Activated B cell treated with CpG ODN at 0.5 μM for 24 hours (primary cell): Measurements from ENCODE around the gene BUB3. TPM values are rescaled to one million over a fixed set of nuclear protein-coding genes. Genes with fewer than 3 reads are reported as not detected.
A peak's percentile ranks its signal among the peaks of the same experiment; 100 is the strongest.

Experiments
- ATAC-seq: fragments of 200-7000 bp; cut with Tn5 transposase; one replicate; pipeline ENCODE4 v1.10.0; 2021; ENCODE audit warnings: low read depth, mild to moderate bottlenecking, moderate library complexity
- CTCF ChIA-PET: fragments of 350-600 bp; sonication (Branson Sonifier 250); formaldehyde crosslinking; loops from one replicate; lab custom pipeline; 2021; ENCODE audit warnings: antibody characterized with exemption; lab: Charles Lee
- POLR2A ChIA-PET: fragments of 350-600 bp; sonication (Branson Sonifier 250); formaldehyde crosslinking; loops from one replicate; lab custom pipeline; 2021; ENCODE audit warnings: antibody characterized with exemption; lab: Charles Lee
- DNase-seq: peaks from one replicate; pipeline ENCODE4 v3.0.0; 2022
- H3K27ac Mint-ChIP-seq: one replicate; pipeline ENCODE4 v1.8.0; 2020; ENCODE audit warnings: mixed read lengths
- H3K27me3 Mint-ChIP-seq: one replicate; pipeline ENCODE4 v1.8.0; 2021; ENCODE audit warnings: mixed read lengths
- H3K36me3 Mint-ChIP-seq: one replicate; pipeline ENCODE4 v1.8.0; 2021; ENCODE audit warnings: low read depth, mixed read lengths
- H3K4me1 Mint-ChIP-seq: one replicate; pipeline ENCODE4 v1.8.0; 2021; ENCODE audit warnings: mixed read lengths
- H3K4me3 Mint-ChIP-seq: one replicate; pipeline ENCODE4 v1.8.0; 2020; ENCODE audit warnings: mild to moderate bottlenecking, mixed read lengths
- H3K9me3 Mint-ChIP-seq: one replicate; pipeline ENCODE4 v1.8.0; 2020; ENCODE audit warnings: mixed read lengths
- intact Hi-C: fragments of 100-400 bp; cut with micrococcal nuclease; formaldehyde crosslinking; loops from one replicate; pipeline ENCODE4 v1.15.1; 2024
- total RNA-seq: library from RNA; stranded (reverse); gene quantifications from 2 replicates; pipeline ENCODE4 v1.2.3, GENCODE V29; 2022
- TF ChIP-seq, protein P1 (sequence below): fragments of 200-600 bp; IDR thresholded peaks from one replicate; pipeline ENCODE4 v1.8.0; 2022; ENCODE audit warnings: antibody characterized with exemption, mild to moderate bottlenecking

The BUB3 gene, protein sequence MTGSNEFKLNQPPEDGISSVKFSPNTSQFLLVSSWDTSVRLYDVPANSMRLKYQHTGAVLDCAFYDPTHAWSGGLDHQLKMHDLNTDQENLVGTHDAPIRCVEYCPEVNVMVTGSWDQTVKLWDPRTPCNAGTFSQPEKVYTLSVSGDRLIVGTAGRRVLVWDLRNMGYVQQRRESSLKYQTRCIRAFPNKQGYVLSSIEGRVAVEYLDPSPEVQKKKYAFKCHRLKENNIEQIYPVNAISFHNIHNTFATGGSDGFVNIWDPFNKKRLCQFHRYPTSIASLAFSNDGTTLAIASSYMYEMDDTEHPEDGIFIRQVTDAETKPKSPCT
- 137 and 141 TPM in 2 replicates for total RNA-seq

DNA sequence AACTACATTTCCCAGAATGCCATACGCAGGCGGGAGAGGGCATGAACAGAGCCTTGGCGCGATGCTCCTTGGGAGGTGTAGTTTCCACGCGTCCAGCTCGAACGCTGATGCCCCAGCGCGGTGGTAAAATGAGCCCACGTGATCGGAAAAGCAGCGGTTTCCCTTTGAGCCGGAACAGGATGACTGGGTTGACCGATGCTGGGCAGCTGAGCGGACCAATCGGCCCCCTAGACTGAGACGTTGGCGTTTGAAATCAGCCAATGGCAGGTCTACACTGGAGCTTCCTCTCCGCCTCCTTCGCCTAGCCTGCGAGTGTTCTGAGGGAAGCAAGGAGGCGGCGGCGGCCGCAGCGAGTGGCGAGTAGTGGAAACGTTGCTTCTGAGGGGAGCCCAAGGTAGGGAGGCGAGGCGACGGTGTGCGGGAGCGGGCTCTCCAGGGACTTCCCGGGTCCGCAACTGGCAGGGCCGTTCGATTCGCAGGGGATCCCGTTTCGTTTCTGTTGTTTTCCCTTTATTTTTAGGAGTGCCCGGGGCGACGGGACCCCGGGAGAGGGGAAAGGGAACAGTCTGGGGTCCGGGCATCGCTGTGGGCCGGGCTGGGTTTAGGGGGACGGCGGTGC lies at the start of gene BUB3:
TSS of gene BUB3 (plus strand) at position 311 of the 619 bp plus-strand sequence. CDS start 516 bp downstream, outside the sequence.
- Mint-ChIP-seq H3K36me3 (peaks cover 47% of the 10 kb centered on the region), H3K27me3 (peaks cover 13% of the 10 kb centered on the region), H3K27ac (peak within 1 kb of the TSS; percentile 99), H3K4me3 (peak within 1 kb of the TSS; percentile 100), H3K4me1 (peaks cover 73% of the 10 kb centered on the region), H3K9me3 (no peaks in the 10 kb centered on the region)
- intact Hi-C loops: loop anchor here (1.0 to 5.0 kb wide), 12 partner anchors 87 to 1763 kb away; partner anchors contain the start of genes ABRAXAS2, C10orf88, FAM24B and IKZF5
- TF ChIP-seq, protein P1, sequence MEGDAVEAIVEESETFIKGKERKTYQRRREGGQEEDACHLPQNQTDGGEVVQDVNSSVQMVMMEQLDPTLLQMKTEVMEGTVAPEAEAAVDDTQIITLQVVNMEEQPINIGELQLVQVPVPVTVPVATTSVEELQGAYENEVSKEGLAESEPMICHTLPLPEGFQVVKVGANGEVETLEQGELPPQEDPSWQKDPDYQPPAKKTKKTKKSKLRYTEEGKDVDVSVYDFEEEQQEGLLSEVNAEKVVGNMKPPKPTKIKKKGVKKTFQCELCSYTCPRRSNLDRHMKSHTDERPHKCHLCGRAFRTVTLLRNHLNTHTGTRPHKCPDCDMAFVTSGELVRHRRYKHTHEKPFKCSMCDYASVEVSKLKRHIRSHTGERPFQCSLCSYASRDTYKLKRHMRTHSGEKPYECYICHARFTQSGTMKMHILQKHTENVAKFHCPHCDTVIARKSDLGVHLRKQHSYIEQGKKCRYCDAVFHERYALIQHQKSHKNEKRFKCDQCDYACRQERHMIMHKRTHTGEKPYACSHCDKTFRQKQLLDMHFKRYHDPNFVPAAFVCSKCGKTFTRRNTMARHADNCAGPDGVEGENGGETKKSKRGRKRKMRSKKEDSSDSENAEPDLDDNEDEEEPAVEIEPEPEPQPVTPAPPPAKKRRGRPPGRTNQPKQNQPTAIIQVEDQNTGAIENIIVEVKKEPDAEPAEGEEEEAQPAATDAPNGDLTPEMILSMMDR: no peak
- ATAC-seq (peak; percentile 91), DNase-seq (peak; percentile 80)
- ChIA-PET POLR2A (interaction anchor here (0.6 to 2.0 kb wide), 17 partner anchors 9 to 1307 kb away, joined by 3 to 18 read pairs (median 4); partner anchors contain the start of genes ACADSB, C10orf88, IKZF5 and LHPP), CTCF (interaction anchor here (0.9 to 2.2 kb wide), 4 partner anchors 9 to 148 kb away, joined by 3 to 7 read pairs (median 4); no protein-coding TSS in a partner anchor)

DNA sequence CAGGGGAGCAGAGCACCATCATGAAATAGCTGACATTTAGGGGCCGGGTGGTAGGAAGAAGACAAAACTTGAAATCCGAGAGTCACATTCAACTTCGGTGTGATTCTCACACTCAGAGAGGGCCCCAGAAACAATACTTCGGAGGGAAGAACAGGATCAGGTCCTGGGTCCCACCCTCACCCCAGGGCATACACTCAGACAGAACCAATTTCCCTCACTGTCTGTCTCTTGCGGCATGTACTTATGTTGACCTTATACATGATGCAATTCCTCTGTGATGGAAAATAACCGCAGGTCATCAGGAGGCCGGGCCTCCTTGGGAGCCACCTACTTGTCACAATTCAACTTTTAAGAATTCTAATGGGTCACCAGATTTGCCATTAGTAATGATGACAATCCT lies 44.7 kb upstream of the BUB3 start:
- H3K4me3 Mint-ChIP-seq: no peak overlapping the region
- no peaks in the 10 kb centered on the region for H3K36me3 Mint-ChIP-seq
- DNase-seq: no peak
- H3K27ac Mint-ChIP-seq: no peak overlapping the region
- POLR2A ChIA-PET: no interaction called here
- peaks cover 23% of the 10 kb centered on the region for H3K27me3 Mint-ChIP-seq
- TF ChIP-seq, protein P1: no peak
- H3K4me1 Mint-ChIP-seq: no peaks in the 10 kb centered on the region
- no peak for ATAC-seq
- intact Hi-C loops: no loop called here
- no peaks in the 10 kb centered on the region for H3K9me3 Mint-ChIP-seq
- CTCF ChIA-PET: no interaction called here

DNA sequence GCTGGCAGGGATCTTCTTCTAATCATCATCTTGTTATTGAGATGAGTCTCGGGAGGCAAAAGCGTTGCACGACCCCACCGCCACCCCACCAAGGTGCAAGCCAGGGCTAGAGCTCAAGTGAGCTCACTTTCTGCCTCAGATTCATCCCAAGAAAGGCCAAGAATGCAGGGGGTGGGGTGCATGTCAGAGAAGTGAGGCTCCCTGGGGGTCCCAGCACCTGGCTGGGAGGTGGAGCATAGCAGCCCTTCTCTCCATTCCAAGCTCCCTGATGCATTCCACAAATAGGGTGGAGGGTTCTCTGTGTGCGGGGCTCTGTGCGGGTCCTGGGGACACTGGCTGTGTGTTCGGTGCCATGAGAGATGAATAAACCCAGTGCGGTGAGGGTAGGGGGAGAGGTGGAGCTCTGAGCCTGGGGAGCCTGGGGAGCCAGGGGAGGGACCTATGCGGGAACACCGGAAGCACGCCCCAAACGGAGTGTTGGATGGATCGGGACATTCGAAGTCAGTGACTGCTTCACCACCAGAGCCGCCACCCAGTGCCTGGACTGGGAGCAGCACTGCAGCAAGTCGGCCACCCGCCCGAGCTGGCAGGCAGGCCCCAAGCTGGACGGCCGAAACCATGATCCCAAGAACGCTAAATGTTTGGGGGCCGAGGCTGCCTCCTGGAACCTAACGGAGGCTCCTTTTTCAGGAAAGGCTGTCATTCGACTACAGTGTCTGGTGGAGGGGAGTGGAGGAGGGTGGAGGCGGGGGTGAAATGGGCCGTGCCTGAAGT lies 36.4 kb upstream of the BUB3 start:
- ATAC-seq (no peak), DNase-seq (no peak)
- Mint-ChIP-seq H3K27ac (no peak overlapping the region), H3K4me1 (no peaks in the 10 kb centered on the region), H3K27me3 (peaks cover 55% of the 10 kb centered on the region), H3K4me3 (no peak overlapping the region), H3K36me3 (no peaks in the 10 kb centered on the region), H3K9me3 (no peaks in the 10 kb centered on the region)
- TF ChIP-seq, protein P1: no peak
- intact Hi-C loops: no loop called here
- ChIA-PET POLR2A (no interaction called here), CTCF (no interaction called here)

DNA sequence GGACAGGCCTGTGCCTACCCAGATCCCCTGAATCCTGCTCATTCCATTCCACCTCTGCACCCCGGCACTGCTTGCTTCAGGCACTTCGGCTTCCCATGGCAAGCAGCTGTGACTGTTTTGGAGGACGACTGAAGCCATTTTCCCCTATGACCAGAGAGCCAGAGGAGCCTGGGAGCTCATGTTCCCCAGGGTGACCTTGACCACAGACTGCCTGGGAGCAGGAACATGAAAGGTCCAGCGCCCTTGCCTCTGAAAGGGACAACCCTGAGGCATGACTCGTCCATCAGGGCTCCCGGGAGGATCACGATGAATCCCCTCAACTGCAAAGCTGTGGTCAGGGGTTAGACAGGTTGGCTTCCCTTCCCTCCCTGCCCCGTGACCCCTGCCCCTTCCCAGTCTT lies 35.1 kb upstream of the BUB3 start:
- Mint-ChIP-seq H3K36me3 (no peaks in the 10 kb centered on the region), H3K27ac (no peak overlapping the region), H3K9me3 (no peaks in the 10 kb centered on the region), H3K4me1 (no peaks in the 10 kb centered on the region), H3K27me3 (peaks cover 53% of the 10 kb centered on the region), H3K4me3 (no peak overlapping the region)
- TF ChIP-seq, protein P1: no peak
- ChIA-PET CTCF (no interaction called here), POLR2A (no interaction called here)
- intact Hi-C loops: no loop called here
- DNase-seq (no peak), ATAC-seq (no peak)

DNA sequence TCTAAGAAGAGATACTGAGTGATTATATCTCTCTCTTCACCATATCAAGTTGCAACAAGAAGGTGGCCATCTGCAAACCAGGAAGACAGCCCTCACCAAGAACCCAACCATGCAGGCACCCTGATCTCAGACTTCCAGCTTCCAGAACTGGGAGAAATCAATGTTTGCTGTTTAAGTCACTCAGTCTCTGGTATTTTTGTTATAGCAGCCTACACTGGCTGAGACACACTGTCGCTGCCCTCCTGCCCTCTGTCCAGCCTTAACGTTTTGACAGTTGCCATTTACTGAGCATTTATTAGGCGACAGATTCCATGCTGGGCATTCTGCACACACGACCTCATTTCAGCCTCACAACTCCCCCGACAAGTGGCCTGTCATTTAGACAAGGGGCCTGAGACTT lies 28.0 kb upstream of the BUB3 start:
- Mint-ChIP-seq H3K4me3 (no peak overlapping the region), H3K4me1 (no peaks in the 10 kb centered on the region), H3K36me3 (no peaks in the 10 kb centered on the region), H3K27ac (no peak overlapping the region), H3K27me3 (peaks cover 74% of the 10 kb centered on the region), H3K9me3 (peaks cover 6% of the 10 kb centered on the region)
- intact Hi-C loops: no loop called here
- ATAC-seq (no peak), DNase-seq (no peak)
- POLR2A ChIA-PET: no interaction called here
- CTCF ChIA-PET: no interaction called here
- TF ChIP-seq, protein P1: no peak
